ENCODE results near the gene BABAM2. TPM values are rescaled to one million over a fixed set of nuclear protein-coding genes. Genes with fewer than 3 reads are reported as not detected.

BABAM2 gene
- total and polyA plus RNA-seq, 2 experiments from 2014 or later: 17.8 to 21.5 TPM

DNA sequence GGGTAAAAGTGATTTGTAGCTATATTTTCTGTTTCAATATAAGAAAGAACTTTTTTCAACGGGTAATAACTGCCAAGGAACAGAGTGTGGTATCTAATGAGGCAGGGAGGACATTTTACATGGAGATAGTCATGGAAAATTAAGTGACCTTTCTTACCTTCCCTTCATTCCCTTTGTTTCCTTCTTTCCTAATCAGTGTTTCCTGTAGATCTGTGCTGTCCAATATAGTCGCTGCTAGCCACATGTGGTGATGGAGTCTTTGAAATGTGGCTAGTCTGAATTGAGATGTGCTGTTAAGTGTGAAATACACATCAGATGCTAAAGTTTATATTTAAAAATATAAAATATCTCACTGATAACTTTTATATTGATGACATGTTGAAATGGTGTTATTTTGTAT lies 81.8 kb downstream of the BABAM2 start (continued):
- TF ChIP-seq EZH2phosphoT487 (IDR thresholded peaks at IDR 0.05; ENCODE audit: unreplicated experiment) (no peak), ZNF331 (CRISPR knock-in tag; IDR thresholded peaks at IDR 0.05; ENCODE audit: low read depth) (no peak), CREB1 (CRISPR knock-in tag; IDR thresholded peaks at IDR 0.05; ENCODE audit: low read depth) (no peak), STAT1 (IDR thresholded peaks at IDR 0.05; ENCODE audit: unreplicated experiment) (no peak), NANOG (IDR thresholded peaks at IDR 0.05; ENCODE audit: borderline replicate concordance) (no peak)
- TF ChIP-seq, protein P1, sequence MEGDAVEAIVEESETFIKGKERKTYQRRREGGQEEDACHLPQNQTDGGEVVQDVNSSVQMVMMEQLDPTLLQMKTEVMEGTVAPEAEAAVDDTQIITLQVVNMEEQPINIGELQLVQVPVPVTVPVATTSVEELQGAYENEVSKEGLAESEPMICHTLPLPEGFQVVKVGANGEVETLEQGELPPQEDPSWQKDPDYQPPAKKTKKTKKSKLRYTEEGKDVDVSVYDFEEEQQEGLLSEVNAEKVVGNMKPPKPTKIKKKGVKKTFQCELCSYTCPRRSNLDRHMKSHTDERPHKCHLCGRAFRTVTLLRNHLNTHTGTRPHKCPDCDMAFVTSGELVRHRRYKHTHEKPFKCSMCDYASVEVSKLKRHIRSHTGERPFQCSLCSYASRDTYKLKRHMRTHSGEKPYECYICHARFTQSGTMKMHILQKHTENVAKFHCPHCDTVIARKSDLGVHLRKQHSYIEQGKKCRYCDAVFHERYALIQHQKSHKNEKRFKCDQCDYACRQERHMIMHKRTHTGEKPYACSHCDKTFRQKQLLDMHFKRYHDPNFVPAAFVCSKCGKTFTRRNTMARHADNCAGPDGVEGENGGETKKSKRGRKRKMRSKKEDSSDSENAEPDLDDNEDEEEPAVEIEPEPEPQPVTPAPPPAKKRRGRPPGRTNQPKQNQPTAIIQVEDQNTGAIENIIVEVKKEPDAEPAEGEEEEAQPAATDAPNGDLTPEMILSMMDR (conservative IDR thresholded peaks at IDR 0.05; ENCODE audit: low read depth in 2 of 2): no peak

DNA sequence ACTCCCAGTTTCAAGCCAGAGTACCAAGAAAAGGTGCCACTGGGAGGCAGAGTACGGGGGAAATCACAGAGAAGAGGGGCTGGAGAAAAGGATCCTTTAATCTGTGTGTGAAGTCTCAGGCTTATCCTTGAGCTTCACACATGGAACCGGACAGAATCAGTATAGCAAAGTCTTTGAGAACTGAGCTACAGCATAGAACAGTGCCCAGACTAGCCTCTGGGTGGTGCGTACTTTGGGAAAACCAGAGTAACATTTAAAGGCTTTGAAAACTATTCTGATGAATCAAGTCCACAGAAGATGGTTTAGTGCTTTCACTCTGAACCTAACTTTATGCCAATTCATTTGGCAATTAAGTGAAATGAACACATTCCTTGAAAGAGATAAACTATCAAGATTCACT lies 83.1 kb downstream of the BABAM2 start:
- no peaks in the 10 kb centered on the region for H3K9me2 ChIP-seq (ENCODE audit: insufficient read depth)
- no peaks in the 10 kb centered on the region for H3K79me2 ChIP-seq (replicated peaks; ENCODE audit: insufficient read depth)
- H3K4me3 ChIP-seq: no peak overlapping the region
- peaks cover 8% of the 10 kb centered on the region; the same call in 2 of the 3 replicates for H3K4me1 Mint-ChIP-seq
- H3F3A ChIP-seq (replicated peaks; ENCODE audit: low read depth): no peaks in the 10 kb centered on the region
- H3K27me3 ChIP-seq (ENCODE audit: insufficient read depth): no peaks in the 10 kb centered on the region
- no peak overlapping the region for H3K4me2 ChIP-seq
- peaks cover 6% of the 10 kb centered on the region; the same call in 1 of the 2 replicates for H3K4me1 ChIP-seq (ENCODE audit: insufficient read depth)
- no peaks in the 10 kb centered on the region for H4K20me1 ChIP-seq (replicated peaks; ENCODE audit: insufficient read depth)
- no peaks in the 10 kb centered on the region for H3K36me3 ChIP-seq (ENCODE audit: insufficient read depth)
- H2AFZ ChIP-seq: no peak overlapping the region
- H3K27ac ChIP-seq (ENCODE audit: low read depth): no peak overlapping the region
- H3K4me3 Mint-ChIP-seq: no peak overlapping the region
- peaks cover 11% of the 10 kb centered on the region for H3K9me3 Mint-ChIP-seq
- ATAC-seq (peak; percentile 77), DNase-seq (ENCODE audit: low spot score) (peak; percentile 25)
- no peaks in the 10 kb centered on the region for H3K27me3 Mint-ChIP-seq (ENCODE audit: insufficient read depth, low read depth, poor library complexity)
- H3K36me3 Mint-ChIP-seq (ENCODE audit: low read depth): peaks cover 7% of the 10 kb centered on the region; the same call in 2 of the 3 replicates
- no peak for TF ChIP-seq STAT1 (IDR thresholded peaks at IDR 0.05; ENCODE audit: unreplicated experiment)
- TF ChIP-seq ZNF331 (CRISPR knock-in tag; IDR thresholded peaks at IDR 0.05; ENCODE audit: low read depth): no peak
- no peak for TF ChIP-seq JUNB (IDR thresholded peaks at IDR 0.05; ENCODE audit: unreplicated experiment)
- TF ChIP-seq, protein P1 (conservative IDR thresholded peaks at IDR 0.05; ENCODE audit: low read depth in 2 of 2): peak in 1 of 2 experiments; percentile 19; a peak in 1 of 4 replicates
- no peak overlapping the region for H3K27ac Mint-ChIP-seq

DNA sequence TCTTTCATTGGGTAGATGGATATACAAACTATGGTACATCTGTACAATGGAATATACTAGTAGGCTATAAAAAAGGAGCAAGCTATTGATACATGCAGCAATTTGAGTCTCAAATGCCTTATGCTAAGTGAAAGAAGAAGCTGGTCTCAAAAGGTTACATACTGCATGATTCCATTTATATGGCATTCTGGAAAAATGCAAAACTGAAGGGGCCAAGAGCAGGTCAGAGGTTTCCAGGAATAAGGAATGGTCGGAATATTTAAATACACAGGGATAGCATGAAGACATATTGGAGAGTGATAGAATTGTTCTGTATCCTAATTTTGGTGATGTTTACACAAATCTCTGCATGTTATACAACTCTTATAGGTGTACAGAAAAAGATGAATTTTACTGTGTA lies 85.8 kb downstream of the BABAM2 start:
- Mint-ChIP-seq H3K27ac (no peak overlapping the region), H3K4me1 (peaks cover 8% of the 10 kb centered on the region; the same call in 2 of the 3 replicates), H3K36me3 (ENCODE audit: low read depth) (no peaks in the 10 kb centered on the region), H3K27me3 (ENCODE audit: insufficient read depth, low read depth, poor library complexity) (no peaks in the 10 kb centered on the region), H3K9me3 (no peaks in the 10 kb centered on the region), H3K4me3 (no peak overlapping the region)
- Histone ChIP-seq H3K9me2 (ENCODE audit: insufficient read depth) (no peaks in the 10 kb centered on the region), H4K20me1 (replicated peaks; ENCODE audit: insufficient read depth) (no peaks in the 10 kb centered on the region), H3K4me1 (ENCODE audit: insufficient read depth) (peaks cover 6% of the 10 kb centered on the region; the same call in 1 of the 2 replicates), H3K27me3 (ENCODE audit: insufficient read depth) (no peaks in the 10 kb centered on the region), H2AFZ (no peak overlapping the region), H3F3A (replicated peaks; ENCODE audit: low read depth) (no peaks in the 10 kb centered on the region), H3K4me3 (no peak overlapping the region), H3K36me3 (ENCODE audit: insufficient read depth) (no peaks in the 10 kb centered on the region), H3K79me2 (replicated peaks; ENCODE audit: insufficient read depth) (no peaks in the 10 kb centered on the region), H3K4me2 (no peak overlapping the region), H3K27ac (ENCODE audit: low read depth) (no peak overlapping the region)
- ATAC-seq: no peak
- no peak for TF ChIP-seq CREB1 (CRISPR knock-in tag; IDR thresholded peaks at IDR 0.05; ENCODE audit: low read depth)
- DNase-seq (ENCODE audit: low spot score): no peak
